Thoracic aorta (tissue), 2 donors: ENCODE results near the gene RRM2. TPM values are rescaled to one million over a fixed set of nuclear protein-coding genes. Genes with fewer than 3 reads are reported as not detected.

Source experiments
- ATAC-seq: fragments of 150-250 bp; one replicate; pipeline ENCODE4 v1.8.0; 2017; ENCODE audit warnings: low read depth; ENCODE audit not compliant: insufficient number of reproducible peaks, low FRiP score
- DNase-seq: peaks from one replicate; pipeline ENCODE4 v3.0.0-alpha.2; 2020; ENCODE audit warnings: low spot score
- H3K27ac ChIP-seq, 2 donors: fragments of 200-600 bp; sonication (generic); 1 replicate in 1 of 2; 2 replicates in 1 of 2; pipeline ENCODE4 v1.5.1; 2016; ENCODE audit warnings: mild to moderate bottlenecking in 2 of 2, moderate library complexity in 2 of 2
- H3K27me3 ChIP-seq: fragments of 200-600 bp; sonication (generic); replicated peaks from 2 replicates; pipeline ENCODE4 v1.6.0; 2016; ENCODE audit warnings: mild to moderate bottlenecking; ENCODE audit not compliant: insufficient read depth
- H3K36me3 ChIP-seq: fragments of 200-600 bp; sonication (generic); one replicate; pipeline ENCODE4 v1.5.1; 2016
- H3K4me1 ChIP-seq, 2 donors: fragments of 200-600 bp; sonication (generic); 1 replicate in 1 of 2; 2 replicates in 1 of 2; pipeline versions ENCODE4 v1.5.1 to v1.6.0; 2016; ENCODE audit warnings: low read depth in 2 of 2, mild to moderate bottlenecking in 1 of 2; ENCODE audit not compliant: control insufficient read depth in 1 of 2
- H3K4me3 ChIP-seq: fragments of 200-600 bp; sonication (generic); 2 replicates; pipeline ENCODE4 v1.5.1; 2016; ENCODE audit warnings: mild to moderate bottlenecking
- H3K9me3 ChIP-seq: fragments of 200-600 bp; sonication (generic); 2 replicates; pipeline ENCODE4 v1.5.1; 2016
- CTCF ChIP-seq: fragments of 200-600 bp; sonication (generic); IDR thresholded peaks from one replicate; pipeline ENCODE4 v1.5.1; 2019; ENCODE audit warnings: antibody characterized with exemption
- total RNA-seq, 2 donors: library from RNA; depleted of rRNA; stranded (reverse); fragments of >200 nt; gene quantifications; one replicate each; pipeline versions ENCODE4 v1.1.0 to v1.2.3, GENCODE V29; 2016

The RRM2 gene
- total RNA-seq, 2 donors from 2014 or later: 0.92 to 1.2 TPM

- Histone ChIP-seq H3K9me3 (no peaks in the 10 kb centered on the region), H3K4me1 (peaks cover 0 to 11% of the 10 kb centered on the region in 2 donors), H3K36me3 (no peaks in the 10 kb centered on the region), H3K27me3 (no peaks in the 10 kb centered on the region), H3K27ac (no peak overlapping the region), H3K4me3 (no peak overlapping the region)
- ATAC-seq (no peak), DNase-seq (no peak)
- no peak for TF ChIP-seq CTCF
These were observed 27.1 kb downstream of the RRM2 start for GRCh38 chr2:10149635-10150034.

DNA sequence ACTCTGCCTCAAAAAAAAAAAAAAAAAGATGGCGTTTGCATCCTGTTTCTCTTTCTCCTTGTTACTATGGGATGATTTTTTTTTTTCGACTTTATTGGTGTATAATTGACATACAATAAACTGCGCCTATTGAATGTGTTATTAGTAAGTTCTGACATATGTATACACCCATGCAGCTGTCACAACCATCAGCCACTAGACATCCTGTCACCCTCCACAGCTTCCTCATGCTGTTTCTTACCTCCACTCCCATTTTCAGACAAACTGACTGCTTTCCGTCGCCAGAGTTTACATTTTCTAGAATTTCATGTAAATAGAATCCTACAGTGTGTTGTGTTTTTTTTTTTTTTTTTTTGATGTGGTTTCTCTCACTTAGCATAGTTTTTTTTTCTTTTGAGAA lies 27.9 kb downstream of the RRM2 start:
- ATAC-seq (no peak), DNase-seq (no peak)
- H3K4me1 ChIP-seq: peaks cover 0 to 3% of the 10 kb centered on the region in 2 donors
- no peak overlapping the region for H3K27ac ChIP-seq
- no peaks in the 10 kb centered on the region for H3K9me3 ChIP-seq
- no peaks in the 10 kb centered on the region for H3K36me3 ChIP-seq
- no peaks in the 10 kb centered on the region for H3K27me3 ChIP-seq
- no peak overlapping the region for H3K4me3 ChIP-seq
- no peak for TF ChIP-seq CTCF

DNA sequence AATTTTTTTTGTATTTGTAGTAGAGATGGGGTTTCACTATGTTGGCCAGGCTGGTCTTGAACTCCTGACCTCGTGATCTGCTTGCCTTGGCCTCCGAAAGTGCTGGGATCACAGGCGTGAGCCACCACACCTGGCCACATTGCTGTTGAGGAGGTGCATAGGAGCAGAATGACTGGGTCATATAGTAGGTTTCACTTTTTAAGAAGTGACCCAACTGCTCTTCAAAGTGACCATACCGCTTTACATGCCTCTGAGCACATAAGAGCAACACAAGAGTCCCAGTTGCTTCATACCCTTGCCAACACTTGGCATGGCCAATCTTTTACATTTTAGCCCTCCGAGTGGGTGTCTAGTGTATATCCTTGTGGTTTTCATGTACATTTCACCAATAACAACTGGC lies 28.9 kb downstream of the RRM2 start:
- no peak for DNase-seq

GRCh38 chr2:10157293-10157692 lies 34.8 kb downstream of the RRM2 start:
- Histone ChIP-seq H3K36me3 (no peaks in the 10 kb centered on the region), H3K9me3 (no peaks in the 10 kb centered on the region), H3K27ac (no peak overlapping the region), H3K27me3 (no peaks in the 10 kb centered on the region), H3K4me3 (no peak overlapping the region), H3K4me1 (no peaks in the 10 kb centered on the region)
- TF ChIP-seq CTCF: no peak
- DNase-seq (no peak), ATAC-seq (no peak)

More for the DNA sequence above, 28.9 kb downstream of the RRM2 start:
- Histone ChIP-seq H3K4me3 (no peak overlapping the region), H3K27ac (no peak overlapping the region), H3K36me3 (no peaks in the 10 kb centered on the region), H3K9me3 (no peaks in the 10 kb centered on the region), H3K27me3 (no peaks in the 10 kb centered on the region), H3K4me1 (no peaks in the 10 kb centered on the region)
- no peak for TF ChIP-seq CTCF
- no peak for ATAC-seq

- no peaks in the 10 kb centered on the region for H3K36me3 ChIP-seq
- H3K4me3 ChIP-seq: no peak overlapping the region
- no peak for TF ChIP-seq CTCF
- H3K27me3 ChIP-seq: no peaks in the 10 kb centered on the region
- H3K4me1 ChIP-seq: no peaks in the 10 kb centered on the region
- DNase-seq (no peak), ATAC-seq (no peak)
- H3K9me3 ChIP-seq: no peaks in the 10 kb centered on the region
- no peak overlapping the region for H3K27ac ChIP-seq
These were observed 36.1 kb downstream of the RRM2 start for GRCh38 chr2:10158681-10159080.
